WTC11 (cell line): Measurements from ENCODE around the gene VSTM2B. TPM values are rescaled to one million over a fixed set of nuclear protein-coding genes. Genes with fewer than 3 reads are reported as not detected.

Experiments used
- ATAC-seq: fragments of 200-7000 bp; cut with Tn5 transposase; 2 replicates; pipeline ENCODE4 v1.10.0; 2021; ENCODE audit warnings: mild to moderate bottlenecking, moderate library complexity
- CTCF ChIA-PET: fragments of 300-600 bp; sonication (Branson Sonifier 250); formaldehyde crosslinking; loops from one replicate; lab custom pipeline; 2021; ENCODE audit warnings: antibody characterized with exemption; lab: Charles Lee
- POLR2A ChIA-PET: fragments of 350-600 bp; sonication (Branson Sonifier 250); formaldehyde crosslinking; loops from one replicate; lab custom pipeline; 2021; ENCODE audit warnings: antibody characterized with exemption; lab: Charles Lee
- DNase-seq: peaks from one replicate; pipeline ENCODE4 v3.0.0; 2021; ENCODE audit warnings: low spot score
- H3K27ac Mint-ChIP-seq: 2 replicates; pipeline ENCODE4 v1.8.0; 2021; ENCODE audit warnings: mixed read lengths
- H3K27me3 Mint-ChIP-seq: 2 replicates; pipeline ENCODE4 v1.8.0; 2021; ENCODE audit warnings: low read depth, mild to moderate bottlenecking, moderate library complexity, mixed read lengths
- H3K36me3 Mint-ChIP-seq: 2 replicates; pipeline ENCODE4 v1.8.0; 2021; ENCODE audit warnings: mixed read lengths
- H3K4me1 Mint-ChIP-seq: 2 replicates; pipeline ENCODE4 v1.8.0; 2022; ENCODE audit warnings: mixed read lengths
- H3K4me3 Mint-ChIP-seq: 2 replicates; pipeline ENCODE4 v1.8.0; 2021; ENCODE audit warnings: mild to moderate bottlenecking, moderate library complexity, mixed read lengths
- H3K9me3 Mint-ChIP-seq: 2 replicates; pipeline ENCODE4 v1.8.0; 2021; ENCODE audit warnings: mixed read lengths
- ERG ChIP-seq: fragments of 250-450 bp; sonication (Bioruptor Pico); IDR thresholded peaks from 2 replicates; pipeline ENCODE4 v1.8.0; 2021; ENCODE audit warnings: mild to moderate bottlenecking
- FOXP1 ChIP-seq: sonication (generic); formaldehyde crosslinking; IDR thresholded peaks from 2 replicates; pipeline ENCODE4 v1.8.0; 2022; ENCODE audit warnings: missing genetic modification reagents, mild to moderate bottlenecking, moderate library complexity, borderline replicate concordance
- GABPB1 ChIP-seq: sonication (generic); formaldehyde crosslinking; IDR thresholded peaks from 2 replicates; pipeline ENCODE4 v1.8.1; 2023; ENCODE audit warnings: mild to moderate bottlenecking, missing genetic modification reagents
- IRF2 ChIP-seq: sonication (generic); formaldehyde crosslinking; IDR thresholded peaks from 2 replicates; pipeline ENCODE4 v1.8.0; 2022; ENCODE audit warnings: low read depth, missing genetic modification reagents, borderline replicate concordance
- KAT7 ChIP-seq: sonication (generic); formaldehyde crosslinking; IDR thresholded peaks from 2 replicates; pipeline ENCODE4 v1.8.1; 2023; ENCODE audit warnings: missing genetic modification reagents, mild to moderate bottlenecking, borderline replicate concordance
- PREB ChIP-seq: sonication (generic); formaldehyde crosslinking; IDR thresholded peaks from 2 replicates; pipeline ENCODE4 v1.8.1; 2022; ENCODE audit warnings: mild to moderate bottlenecking, missing genetic modification reagents, moderate library complexity, borderline replicate concordance
- RORB ChIP-seq: fragments of 250-450 bp; sonication (Bioruptor Pico); IDR thresholded peaks from 2 replicates; pipeline ENCODE4 v1.9.0; 2021; ENCODE audit warnings: mild to moderate bottlenecking
- SMAD4 ChIP-seq: sonication (generic); formaldehyde crosslinking; IDR thresholded peaks from 2 replicates; pipeline ENCODE4 v1.8.0; 2022; ENCODE audit warnings: mild to moderate bottlenecking, missing genetic modification reagents
- ZMAT4 ChIP-seq: fragments of 250-450 bp; sonication (Bioruptor Pico); IDR thresholded peaks from 2 replicates; pipeline ENCODE4 v1.9.0; 2021; ENCODE audit warnings: mild to moderate bottlenecking
- ZNF416 ChIP-seq: fragments of 250-450 bp; sonication (Bioruptor Pico); IDR thresholded peaks from 2 replicates; pipeline ENCODE4 v1.9.0; 2021; ENCODE audit warnings: mild to moderate bottlenecking, inconsistent platforms
- ZNF671 ChIP-seq: fragments of 250-450 bp; sonication (Bioruptor Pico); IDR thresholded peaks from 2 replicates; pipeline ENCODE4 v1.8.0; 2021; ENCODE audit warnings: mild to moderate bottlenecking
- total RNA-seq: library from RNA; stranded (reverse); gene quantifications from 3 replicates; pipeline ENCODE4 v1.2.3, GENCODE V29; 2021
- TF ChIP-seq, protein P1 (sequence below): fragments of 250-450 bp; sonication (Bioruptor Pico); IDR thresholded peaks from 2 replicates; pipeline ENCODE4 v1.9.0; 2021; ENCODE audit warnings: mild to moderate bottlenecking
- TF ChIP-seq, protein P2 (sequence below): sonication (generic); formaldehyde crosslinking; IDR thresholded peaks from 2 replicates; pipeline ENCODE4 v1.8.1; 2022; ENCODE audit warnings: low read depth, mild to moderate bottlenecking, moderate library complexity, missing genetic modification reagents, borderline replicate concordance
- TF ChIP-seq, protein P3 (sequence below): sonication (generic); formaldehyde crosslinking; IDR thresholded peaks from 2 replicates; pipeline ENCODE4 v1.8.0; 2022; ENCODE audit warnings: mild to moderate bottlenecking, missing genetic modification reagents
- TF ChIP-seq, protein P4 (sequence below): sonication (generic); formaldehyde crosslinking; IDR thresholded peaks from 2 replicates; pipeline ENCODE4 v1.8.0; 2022; ENCODE audit warnings: mild to moderate bottlenecking, missing genetic modification reagents

VSTM2B gene
- total RNA-seq, 1 experiment from 2014 or later, result 3.2 TPM

DNA sequence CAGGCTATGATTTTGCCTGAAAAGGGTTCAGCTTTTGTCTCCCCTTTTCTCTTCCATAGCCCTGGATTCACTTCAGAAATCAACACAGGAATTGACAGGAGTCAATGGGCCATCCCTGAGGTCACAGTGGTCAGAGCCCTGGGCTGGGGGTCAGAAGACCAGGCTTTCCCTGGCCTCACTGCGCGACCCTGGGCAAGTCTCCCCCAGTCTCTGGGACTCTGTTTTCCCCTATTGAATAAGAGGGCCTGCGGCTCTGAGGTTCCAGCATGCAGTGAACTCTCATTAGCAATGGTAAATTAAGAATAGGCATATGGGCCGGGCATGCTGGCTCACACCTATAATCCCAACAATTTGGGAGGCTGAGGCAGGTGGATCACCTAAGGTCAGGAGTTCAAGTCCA is 30.7 kb upstream of the VSTM2B start:
- Mint-ChIP-seq H3K4me1 (peaks cover 31% of the 10 kb centered on the region), H3K4me3 (no peak overlapping the region), H3K27ac (no peak overlapping the region), H3K27me3 (peaks cover 8% of the 10 kb centered on the region), H3K36me3 (no peaks in the 10 kb centered on the region), H3K9me3 (no peaks in the 10 kb centered on the region)
- POLR2A ChIA-PET, result no interaction called here
- CTCF ChIA-PET, result interaction anchor here (1.0 kb wide), 1 partner anchor 16 kb away, joined by 4 read pairs; no protein-coding TSS in a partner anchor
- ATAC-seq, result no peak
- no peak for TF ChIP-seq FOXP1
- TF ChIP-seq, protein P1, sequence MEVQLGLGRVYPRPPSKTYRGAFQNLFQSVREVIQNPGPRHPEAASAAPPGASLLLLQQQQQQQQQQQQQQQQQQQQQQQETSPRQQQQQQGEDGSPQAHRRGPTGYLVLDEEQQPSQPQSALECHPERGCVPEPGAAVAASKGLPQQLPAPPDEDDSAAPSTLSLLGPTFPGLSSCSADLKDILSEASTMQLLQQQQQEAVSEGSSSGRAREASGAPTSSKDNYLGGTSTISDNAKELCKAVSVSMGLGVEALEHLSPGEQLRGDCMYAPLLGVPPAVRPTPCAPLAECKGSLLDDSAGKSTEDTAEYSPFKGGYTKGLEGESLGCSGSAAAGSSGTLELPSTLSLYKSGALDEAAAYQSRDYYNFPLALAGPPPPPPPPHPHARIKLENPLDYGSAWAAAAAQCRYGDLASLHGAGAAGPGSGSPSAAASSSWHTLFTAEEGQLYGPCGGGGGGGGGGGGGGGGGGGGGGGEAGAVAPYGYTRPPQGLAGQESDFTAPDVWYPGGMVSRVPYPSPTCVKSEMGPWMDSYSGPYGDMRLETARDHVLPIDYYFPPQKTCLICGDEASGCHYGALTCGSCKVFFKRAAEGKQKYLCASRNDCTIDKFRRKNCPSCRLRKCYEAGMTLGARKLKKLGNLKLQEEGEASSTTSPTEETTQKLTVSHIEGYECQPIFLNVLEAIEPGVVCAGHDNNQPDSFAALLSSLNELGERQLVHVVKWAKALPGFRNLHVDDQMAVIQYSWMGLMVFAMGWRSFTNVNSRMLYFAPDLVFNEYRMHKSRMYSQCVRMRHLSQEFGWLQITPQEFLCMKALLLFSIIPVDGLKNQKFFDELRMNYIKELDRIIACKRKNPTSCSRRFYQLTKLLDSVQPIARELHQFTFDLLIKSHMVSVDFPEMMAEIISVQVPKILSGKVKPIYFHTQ (CRISPR knock-in tag), result no peak
- TF ChIP-seq, protein P2, sequence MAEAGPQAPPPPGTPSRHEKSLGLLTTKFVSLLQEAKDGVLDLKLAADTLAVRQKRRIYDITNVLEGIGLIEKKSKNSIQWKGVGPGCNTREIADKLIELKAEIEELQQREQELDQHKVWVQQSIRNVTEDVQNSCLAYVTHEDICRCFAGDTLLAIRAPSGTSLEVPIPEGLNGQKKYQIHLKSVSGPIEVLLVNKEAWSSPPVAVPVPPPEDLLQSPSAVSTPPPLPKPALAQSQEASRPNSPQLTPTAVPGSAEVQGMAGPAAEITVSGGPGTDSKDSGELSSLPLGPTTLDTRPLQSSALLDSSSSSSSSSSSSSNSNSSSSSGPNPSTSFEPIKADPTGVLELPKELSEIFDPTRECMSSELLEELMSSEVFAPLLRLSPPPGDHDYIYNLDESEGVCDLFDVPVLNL (CRISPR knock-in tag), result no peak
- TF ChIP-seq, protein P3, sequence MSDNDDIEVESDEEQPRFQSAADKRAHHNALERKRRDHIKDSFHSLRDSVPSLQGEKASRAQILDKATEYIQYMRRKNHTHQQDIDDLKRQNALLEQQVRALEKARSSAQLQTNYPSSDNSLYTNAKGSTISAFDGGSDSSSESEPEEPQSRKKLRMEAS, result no peak
- no peak for TF ChIP-seq GABPB1
- no peak for TF ChIP-seq ZNF416 (CRISPR knock-in tag)
- TF ChIP-seq, all 79 proteins: peak for 0
- no peak for DNase-seq

- DNase-seq, result no peak
- TF ChIP-seq KAT7 (no peak), SMAD4 (CRISPR knock-in tag) (no peak), ERG (CRISPR knock-in tag) (no peak), RORB (CRISPR knock-in tag) (no peak), ZMAT4 (no peak), PREB (CRISPR knock-in tag) (no peak)
- TF ChIP-seq, protein P4, sequence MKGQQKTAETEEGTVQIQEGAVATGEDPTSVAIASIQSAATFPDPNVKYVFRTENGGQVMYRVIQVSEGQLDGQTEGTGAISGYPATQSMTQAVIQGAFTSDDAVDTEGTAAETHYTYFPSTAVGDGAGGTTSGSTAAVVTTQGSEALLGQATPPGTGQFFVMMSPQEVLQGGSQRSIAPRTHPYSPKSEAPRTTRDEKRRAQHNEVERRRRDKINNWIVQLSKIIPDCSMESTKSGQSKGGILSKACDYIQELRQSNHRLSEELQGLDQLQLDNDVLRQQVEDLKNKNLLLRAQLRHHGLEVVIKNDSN (CRISPR knock-in tag), result no peak
- TF ChIP-seq, all 79 proteins: peak for 0
- Mint-ChIP-seq H3K4me1 (peaks cover 31% of the 10 kb centered on the region), H3K4me3 (no peak overlapping the region), H3K27ac (no peak overlapping the region), H3K9me3 (no peaks in the 10 kb centered on the region), H3K36me3 (no peaks in the 10 kb centered on the region), H3K27me3 (peaks cover 6% of the 10 kb centered on the region)
- ChIA-PET CTCF (interaction anchor here (0.6 to 1.0 kb wide), 2 partner anchors 17 to 205 kb away, joined by 3 to 4 read pairs; no protein-coding TSS in a partner anchor), POLR2A (no interaction called here)
- ATAC-seq, result no peak
Observed at GRCh38 chr19:29495901-29496441, 29.8 kb upstream of the VSTM2B start.

DNA sequence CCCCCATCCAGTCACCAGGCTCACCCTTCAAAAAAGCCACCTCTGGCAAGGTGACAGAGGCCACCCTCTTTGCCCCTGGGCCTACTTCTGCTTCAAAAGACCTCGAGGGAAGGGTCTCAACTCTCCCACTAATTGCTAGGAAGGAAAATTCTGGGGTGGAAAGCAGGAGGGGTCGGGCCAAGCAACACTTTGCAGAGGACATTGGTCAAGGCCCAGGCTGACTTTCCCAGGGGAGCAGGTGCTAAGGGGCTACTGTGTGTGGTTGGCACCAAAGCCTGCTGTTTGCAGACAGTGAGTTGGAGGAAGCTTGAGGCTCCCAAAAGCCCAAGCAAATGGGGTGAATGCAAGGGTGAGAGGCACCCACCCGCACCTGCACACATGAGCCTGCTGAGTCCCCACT is 28.6 kb upstream of the VSTM2B start:
- ATAC-seq, result no peak
- no peak for TF ChIP-seq ZNF671
- TF ChIP-seq IRF2 (CRISPR knock-in tag), result no peak
- ChIA-PET POLR2A (no interaction called here), CTCF (interaction anchor here (3.1 kb wide), 1 partner anchor 19 kb away, joined by 20 read pairs; no protein-coding TSS in a partner anchor)
- Mint-ChIP-seq H3K27me3 (peaks cover 3% of the 10 kb centered on the region; the same call in 1 of the 2 replicates), H3K27ac (no peak overlapping the region), H3K4me3 (no peak overlapping the region), H3K9me3 (no peaks in the 10 kb centered on the region), H3K36me3 (no peaks in the 10 kb centered on the region), H3K4me1 (peaks cover 26% of the 10 kb centered on the region)
- DNase-seq, result no peak
